ENCODE data around the gene ADGRL1. TPM values are rescaled to one million over a fixed set of nuclear protein-coding genes. Genes with fewer than 3 reads are reported as not detected.

ADGRL1 gene
- total and polyA plus RNA-seq, 2 donors (not counting 1 experiment from before 2014, with no cell fraction given) = 1.7 to 3.5 TPM

DNA sequence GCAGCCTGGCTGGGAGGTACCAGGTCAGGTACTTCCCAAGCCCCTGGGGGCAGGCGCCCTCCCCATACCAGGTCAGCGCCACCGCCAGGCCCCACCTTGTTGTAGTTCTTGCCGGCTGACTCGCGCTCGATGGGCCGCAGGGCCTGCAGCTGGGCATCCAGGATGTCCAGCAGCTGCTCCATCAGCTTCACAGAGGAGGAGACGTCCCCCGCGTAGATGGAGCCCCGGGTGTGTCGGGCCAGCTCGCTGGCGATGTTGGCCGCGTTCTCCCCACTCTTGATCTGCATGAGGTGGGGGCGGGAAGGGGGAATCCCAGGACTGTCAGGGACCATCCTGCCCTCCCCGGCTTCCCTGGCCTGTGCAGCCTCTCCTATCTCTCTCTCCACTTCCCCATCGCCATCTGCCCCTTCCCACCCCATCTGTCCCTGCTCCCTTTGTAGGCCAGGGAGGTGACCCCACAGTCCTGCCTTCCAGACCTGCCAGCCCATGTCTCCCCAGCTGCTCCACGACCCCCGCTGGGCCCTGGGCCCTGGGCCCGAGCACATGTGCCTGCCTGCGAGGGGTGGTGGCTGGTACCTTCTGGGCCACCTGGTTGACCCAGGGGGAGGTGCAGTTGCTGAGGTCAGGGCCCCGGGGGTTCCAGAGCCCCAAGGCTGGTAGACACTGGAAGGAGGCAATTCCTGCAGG lies 45.8 kb downstream of the ADGRL1 start:
- H3K36me3 ChIP-seq (ENCODE audit: control insufficient read depth, insufficient read depth, low read length) = peaks cover 5% of the 10 kb centered on the region
- H3K27me3 ChIP-seq (ENCODE audit: control insufficient read depth, insufficient read depth, low read length) = no peaks in the 10 kb centered on the region
- no peak overlapping the region for H3K4me3 ChIP-seq (replicated peaks in 1 of 4; ENCODE audit: control extremely low read depth in 1 of 4, insufficient read depth in 1 of 4, low read depth in 3 of 4, low read length in 4 of 4)
- H3K9ac ChIP-seq (ENCODE audit: insufficient read depth, low read length) = no peak overlapping the region
- H3K79me2 ChIP-seq (ENCODE audit: control insufficient read depth, insufficient read depth, low read length) = no peaks in the 10 kb centered on the region
- DNase-seq (ENCODE audit: low read depth in 2 of 2) = no peak
- H3K9me3 ChIP-seq (ENCODE audit: control insufficient read depth, insufficient read depth, low read depth, low read length) = no peaks in the 10 kb centered on the region
- TF ChIP-seq CTCF (conservative IDR thresholded peaks at IDR 0.05 in 1 of 2, IDR thresholded peaks at IDR 0.05 in 1 of 2; ENCODE audit: low read depth in 1 of 2, low read length in 2 of 2) = no peak
- no peak for TF ChIP-seq EZH2 (IDR thresholded peaks at IDR 0.05; ENCODE audit: low read length, missing control alignments)
- H3K27ac ChIP-seq (ENCODE audit: insufficient read depth, low read length) = no peak overlapping the region
- H4K20me1 ChIP-seq (ENCODE audit: control insufficient read depth, extremely low read depth, insufficient read depth, low read length) = no peaks in the 10 kb centered on the region
- H3K4me2 ChIP-seq (ENCODE audit: extremely low read depth, insufficient read depth, low read length) = no peak overlapping the region
- H3K4me1 ChIP-seq (ENCODE audit: control insufficient read depth, extremely low read depth, insufficient read depth, low read length) = no peaks in the 10 kb centered on the region
- H2AFZ ChIP-seq (ENCODE audit: low read length) = no peak overlapping the region

GRCh38 chr19:14159059-14159458 lies 46.9 kb downstream of the ADGRL1 start:
- Histone ChIP-seq H2AFZ (ENCODE audit: low read length) (no peak overlapping the region), H3K36me3 (ENCODE audit: control insufficient read depth, insufficient read depth, low read length) (peaks cover 5% of the 10 kb centered on the region), H3K9ac (ENCODE audit: insufficient read depth, low read length) (no peak overlapping the region), H3K9me3 (ENCODE audit: control insufficient read depth, insufficient read depth, low read depth, low read length) (no peaks in the 10 kb centered on the region), H4K20me1 (ENCODE audit: control insufficient read depth, extremely low read depth, insufficient read depth, low read length) (no peaks in the 10 kb centered on the region), H3K27ac (ENCODE audit: insufficient read depth, low read length) (no peak overlapping the region), H3K4me2 (ENCODE audit: extremely low read depth, insufficient read depth, low read length) (no peak overlapping the region), H3K4me1 (ENCODE audit: control insufficient read depth, extremely low read depth, insufficient read depth, low read length) (no peaks in the 10 kb centered on the region), H3K27me3 (ENCODE audit: control insufficient read depth, insufficient read depth, low read length) (no peaks in the 10 kb centered on the region), H3K79me2 (ENCODE audit: control insufficient read depth, insufficient read depth, low read length) (no peaks in the 10 kb centered on the region), H3K4me3 (replicated peaks in 1 of 4; ENCODE audit: control extremely low read depth in 1 of 4, insufficient read depth in 1 of 4, low read depth in 3 of 4, low read length in 4 of 4) (no peak overlapping the region)
- TF ChIP-seq CTCF (conservative IDR thresholded peaks at IDR 0.05 in 1 of 2, IDR thresholded peaks at IDR 0.05 in 1 of 2; ENCODE audit: low read depth in 1 of 2, low read length in 2 of 2) (no peak), EZH2 (IDR thresholded peaks at IDR 0.05; ENCODE audit: low read length, missing control alignments) (no peak)
- no peak for DNase-seq (ENCODE audit: low read depth in 2 of 2)

DNA sequence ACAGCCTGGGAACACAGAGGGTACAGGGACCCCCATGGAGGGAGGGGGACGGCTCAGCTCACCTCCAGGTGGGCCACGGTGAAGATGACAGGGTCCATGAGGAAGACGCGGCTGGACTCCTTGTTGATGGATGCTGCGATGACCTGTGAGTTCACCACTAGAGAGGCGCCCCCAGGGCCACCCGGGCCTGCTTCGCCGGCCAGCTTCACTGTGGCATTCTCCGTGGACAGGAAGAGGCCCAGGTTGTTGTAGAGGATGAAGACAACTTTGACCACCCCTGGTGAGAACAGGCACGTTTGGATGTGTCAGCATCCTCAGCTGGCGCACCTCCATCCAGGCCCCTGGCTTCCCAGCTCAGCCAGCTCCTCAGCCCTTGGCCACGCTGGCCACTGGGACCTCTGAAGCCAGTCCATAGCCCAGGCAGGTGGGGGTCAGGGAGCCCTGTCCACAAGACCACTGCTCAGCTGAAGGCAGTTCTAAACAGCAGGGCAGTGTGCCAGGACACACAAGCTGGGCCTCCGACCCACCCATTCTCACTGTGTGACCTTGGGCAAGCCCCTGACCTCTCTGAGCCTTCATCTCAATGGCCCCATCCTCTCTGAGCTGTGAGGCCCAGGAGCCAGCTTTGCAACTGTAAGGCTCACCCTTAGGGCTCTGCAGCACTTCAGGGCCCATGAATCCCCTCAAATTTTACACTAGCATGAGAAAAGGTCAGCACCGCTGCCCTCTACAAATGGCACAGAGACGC lies 47.5 kb downstream of the ADGRL1 start:
- no peak overlapping the region for H3K4me3 ChIP-seq (replicated peaks in 1 of 4; ENCODE audit: control extremely low read depth in 1 of 4, insufficient read depth in 1 of 4, low read depth in 3 of 4, low read length in 4 of 4)
- H3K27me3 ChIP-seq (ENCODE audit: control insufficient read depth, insufficient read depth, low read length) = no peaks in the 10 kb centered on the region
- no peaks in the 10 kb centered on the region for H3K79me2 ChIP-seq (ENCODE audit: control insufficient read depth, insufficient read depth, low read length)
- no peaks in the 10 kb centered on the region for H3K4me1 ChIP-seq (ENCODE audit: control insufficient read depth, extremely low read depth, insufficient read depth, low read length)
- no peak overlapping the region for H3K9ac ChIP-seq (ENCODE audit: insufficient read depth, low read length)
- H3K9me3 ChIP-seq (ENCODE audit: control insufficient read depth, insufficient read depth, low read depth, low read length) = no peaks in the 10 kb centered on the region
- no peak for DNase-seq (ENCODE audit: low read depth in 2 of 2)
- no peak overlapping the region for H3K27ac ChIP-seq (ENCODE audit: insufficient read depth, low read length)
- H3K36me3 ChIP-seq (ENCODE audit: control insufficient read depth, insufficient read depth, low read length) = peaks cover 5% of the 10 kb centered on the region
- no peak for TF ChIP-seq CTCF (conservative IDR thresholded peaks at IDR 0.05 in 1 of 2, IDR thresholded peaks at IDR 0.05 in 1 of 2; ENCODE audit: low read depth in 1 of 2, low read length in 2 of 2)
- TF ChIP-seq EZH2 (IDR thresholded peaks at IDR 0.05; ENCODE audit: low read length, missing control alignments) = no peak
- H4K20me1 ChIP-seq (ENCODE audit: control insufficient read depth, extremely low read depth, insufficient read depth, low read length) = no peaks in the 10 kb centered on the region
- H2AFZ ChIP-seq (ENCODE audit: low read length) = no peak overlapping the region
- H3K4me2 ChIP-seq (ENCODE audit: extremely low read depth, insufficient read depth, low read length) = no peak overlapping the region
